K562 (cell line): ENCODE data around the gene G6PC2. TPM values are rescaled to one million over a fixed set of nuclear protein-coding genes. Genes with fewer than 3 reads are reported as not detected.

Experiments used
- CBX5 ChIP-seq: IDR thresholded peaks from 2 replicates; pipeline ENCODE4 v1.6.1; 2014; ENCODE audit warnings: low read depth, borderline replicate concordance
- COPS2 ChIP-seq: fragments of 450-650 bp; conservative IDR thresholded peaks from 2 replicates; pipeline ENCODE4 v1.6.1; 2016; ENCODE audit warnings: mild to moderate bottlenecking, moderate library complexity
- FOXM1 ChIP-seq, 2 experiments: fragments of 450-650 bp in 1 of 2; sonication (generic) in 1 of 2; formaldehyde crosslinking in 1 of 2; IDR thresholded peaks; 2 replicates each; pipeline versions ENCODE4 v1.6.1 to v1.9.0; 2017 to 2022; ENCODE audit warnings: low read depth in 2 of 2, mild to moderate bottlenecking in 2 of 2, missing genetic modification reagents in 1 of 2, moderate library complexity in 1 of 2
- HCFC1 ChIP-seq: IDR thresholded peaks from 2 replicates; pipeline ENCODE4 v1.6.1; 2012; ENCODE audit warnings: low read depth, low read length, improper control_type of control experiment
- JUNB ChIP-seq: fragments of 450-650 bp; formaldehyde crosslinking; conservative IDR thresholded peaks from 2 replicates; pipeline ENCODE4 v1.4.0; 2020; ENCODE audit warnings: mild to moderate bottlenecking
- NFIX ChIP-seq: fragments of 250-450 bp; sonication (Bioruptor Pico); IDR thresholded peaks from 2 replicates; pipeline ENCODE4 v1.4.0; 2020; ENCODE audit warnings: low read depth, mild to moderate bottlenecking, moderate library complexity
- PYGO2 ChIP-seq: fragments of 450-650 bp; IDR thresholded peaks from 2 replicates; pipeline ENCODE4 v1.6.1; 2016; ENCODE audit warnings: mild to moderate bottlenecking, missing genetic modification characterization, moderate library complexity, missing compliant biosample characterization
- SMAD1 ChIP-seq: fragments of 150-350 bp; IDR thresholded peaks from 2 replicates; pipeline ENCODE4 v1.6.1; 2014; ENCODE audit warnings: low read length, low read depth; ENCODE audit not compliant: partially characterized antibody
- STAT6 ChIP-seq: sonication (generic); formaldehyde crosslinking; IDR thresholded peaks from 2 replicates; pipeline ENCODE4 v1.8.1; 2023; ENCODE audit warnings: mild to moderate bottlenecking, missing genetic modification reagents
- SUPT5H ChIP-seq: fragments of 450-650 bp; IDR thresholded peaks from 2 replicates; pipeline ENCODE4 v1.6.1; 2016
- TAF1 ChIP-seq: IDR thresholded peaks from 2 replicates; pipeline ENCODE4 v1.6.1; 2011; ENCODE audit warnings: mild to moderate bottlenecking, low read length, moderate library complexity; ENCODE audit not compliant: insufficient read depth, control insufficient read depth, severe bottlenecking; ENCODE audit errors: extremely low read depth
- ZBTB2 ChIP-seq: fragments of 450-650 bp; IDR thresholded peaks from 2 replicates; pipeline ENCODE4 v1.6.1; 2016; ENCODE audit warnings: antibody characterized with exemption
- ZNF212 ChIP-seq: fragments of 450-650 bp; formaldehyde crosslinking; IDR thresholded peaks from 2 replicates; pipeline ENCODE4 v1.4.0; 2020; ENCODE audit warnings: mild to moderate bottlenecking
- ZNF644 ChIP-seq: fragments of 200-800 bp; sonication (Bioruptor generic); IDR thresholded peaks from 2 replicates; pipeline ENCODE4 v1.6.1; 2016; ENCODE audit warnings: low read depth, missing genetic modification characterization, missing compliant biosample characterization
- polyA plus RNA-seq, 8 experiments: library from polyadenylated mRNA; depleted of rRNA in 4 of 8; stranded (reverse) in 5 of 8; unstranded in 3 of 8; fragments of >200 nt; fragmentation: Nextera tagmentation in 2 of 8; fragmentation: Illumina TruSeq in 1 of 8; extraction: Ambion mirVana in 2 of 8; extraction: Trizol in 1 of 8; gene quantifications; 2 replicates each; pipeline versions ENCODE4 v1.2.1 to v1.2.3, GENCODE V29; 2011 to 2014; ENCODE audit warnings: inconsistent platforms in 1 of 8, missing spikeins in 1 of 8
- total RNA-seq, 7 experiments: library from RNA; depleted of rRNA in 6 of 7; stranded (reverse); fragments of >200 nt in 6 of 7; fragmentation: Illumina TruSeq in 2 of 7; extraction: Trizol in 2 of 7; gene quantifications; 2 replicates each; pipeline versions ENCODE4 v1.2.1 to v1.2.3, GENCODE V29; 2011 to 2021; ENCODE audit warnings: low replicate concordance in 1 of 7
- TF ChIP-seq, protein P1 (sequence below): fragments of 250-450 bp; sonication (Bioruptor Pico); IDR thresholded peaks from 2 replicates; pipeline ENCODE4 v1.9.0; 2021; ENCODE audit warnings: mild to moderate bottlenecking, inconsistent platforms
- TF ChIP-seq, protein P2 (sequence below): fragments of 250-450 bp; sonication (Bioruptor Pico); IDR thresholded peaks from 2 replicates; pipeline ENCODE4 v1.4.0; 2020; ENCODE audit warnings: mild to moderate bottlenecking, moderate library complexity

The G6PC2 gene
- total and polyA plus RNA-seq, 9 of the 15 experiments (the other 6 are each of a cell fraction or from before 2014, with no cell fraction given), result 0.03 to 0.15 TPM; not detected in 7

GRCh38 chr2:168935810-168936581 is 34.9 kb downstream of the G6PC2 start (continued):
- TF ChIP-seq HCFC1 (peak; percentile 44; the same call in 1 of the 2 replicates), COPS2 (no peak), ZNF644 (tag) (peak; percentile 96), SMAD1 (peak; percentile 98), PYGO2 (tag) (peak; percentile 97), FOXM1 (IDR thresholded peaks at IDR 0.05; ENCODE audit: low read depth) (peak; percentile 99), FOXM1 (CRISPR knock-in tag; IDR thresholded peaks at IDR 0.05; ENCODE audit: low read depth) (no peak), NFIX (CRISPR knock-in tag) (no peak), ZNF212 (CRISPR knock-in tag) (no peak), JUNB (no peak), TAF1 (peak; percentile 44), STAT6 (no peak), CBX5 (peak; percentile 73; the same call in 1 of the 2 replicates), SUPT5H (no peak), ZBTB2 (peak; percentile 93)
- TF ChIP-seq, protein P1, sequence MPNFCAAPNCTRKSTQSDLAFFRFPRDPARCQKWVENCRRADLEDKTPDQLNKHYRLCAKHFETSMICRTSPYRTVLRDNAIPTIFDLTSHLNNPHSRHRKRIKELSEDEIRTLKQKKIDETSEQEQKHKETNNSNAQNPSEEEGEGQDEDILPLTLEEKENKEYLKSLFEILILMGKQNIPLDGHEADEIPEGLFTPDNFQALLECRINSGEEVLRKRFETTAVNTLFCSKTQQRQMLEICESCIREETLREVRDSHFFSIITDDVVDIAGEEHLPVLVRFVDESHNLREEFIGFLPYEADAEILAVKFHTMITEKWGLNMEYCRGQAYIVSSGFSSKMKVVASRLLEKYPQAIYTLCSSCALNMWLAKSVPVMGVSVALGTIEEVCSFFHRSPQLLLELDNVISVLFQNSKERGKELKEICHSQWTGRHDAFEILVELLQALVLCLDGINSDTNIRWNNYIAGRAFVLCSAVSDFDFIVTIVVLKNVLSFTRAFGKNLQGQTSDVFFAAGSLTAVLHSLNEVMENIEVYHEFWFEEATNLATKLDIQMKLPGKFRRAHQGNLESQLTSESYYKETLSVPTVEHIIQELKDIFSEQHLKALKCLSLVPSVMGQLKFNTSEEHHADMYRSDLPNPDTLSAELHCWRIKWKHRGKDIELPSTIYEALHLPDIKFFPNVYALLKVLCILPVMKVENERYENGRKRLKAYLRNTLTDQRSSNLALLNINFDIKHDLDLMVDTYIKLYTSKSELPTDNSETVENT, result no peak
- TF ChIP-seq, protein P2, sequence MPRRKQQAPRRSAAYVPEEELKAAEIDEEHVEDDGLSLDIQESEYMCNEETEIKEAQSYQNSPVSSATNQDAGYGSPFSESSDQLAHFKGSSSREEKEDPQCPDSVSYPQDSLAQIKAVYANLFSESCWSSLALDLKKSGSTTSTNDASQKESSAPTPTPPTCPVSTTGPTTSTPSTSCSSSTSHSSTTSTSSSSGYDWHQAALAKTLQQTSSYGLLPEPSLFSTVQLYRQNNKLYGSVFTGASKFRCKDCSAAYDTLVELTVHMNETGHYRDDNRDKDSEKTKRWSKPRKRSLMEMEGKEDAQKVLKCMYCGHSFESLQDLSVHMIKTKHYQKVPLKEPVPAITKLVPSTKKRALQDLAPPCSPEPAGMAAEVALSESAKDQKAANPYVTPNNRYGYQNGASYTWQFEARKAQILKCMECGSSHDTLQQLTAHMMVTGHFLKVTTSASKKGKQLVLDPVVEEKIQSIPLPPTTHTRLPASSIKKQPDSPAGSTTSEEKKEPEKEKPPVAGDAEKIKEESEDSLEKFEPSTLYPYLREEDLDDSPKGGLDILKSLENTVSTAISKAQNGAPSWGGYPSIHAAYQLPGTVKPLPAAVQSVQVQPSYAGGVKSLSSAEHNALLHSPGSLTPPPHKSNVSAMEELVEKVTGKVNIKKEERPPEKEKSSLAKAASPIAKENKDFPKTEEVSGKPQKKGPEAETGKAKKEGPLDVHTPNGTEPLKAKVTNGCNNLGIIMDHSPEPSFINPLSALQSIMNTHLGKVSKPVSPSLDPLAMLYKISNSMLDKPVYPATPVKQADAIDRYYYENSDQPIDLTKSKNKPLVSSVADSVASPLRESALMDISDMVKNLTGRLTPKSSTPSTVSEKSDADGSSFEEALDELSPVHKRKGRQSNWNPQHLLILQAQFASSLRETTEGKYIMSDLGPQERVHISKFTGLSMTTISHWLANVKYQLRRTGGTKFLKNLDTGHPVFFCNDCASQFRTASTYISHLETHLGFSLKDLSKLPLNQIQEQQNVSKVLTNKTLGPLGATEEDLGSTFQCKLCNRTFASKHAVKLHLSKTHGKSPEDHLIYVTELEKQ, result no peak; the same call in none of the 2 replicates
